Activated CD4-positive, alpha-beta T cell treated with anti-CD3 and anti-CD28 coated beads for 36 hours (primary cell): ENCODE data around the gene NCOA1. TPM values are rescaled to one million over a fixed set of nuclear protein-coding genes. Genes with fewer than 3 reads are reported as not detected.
"Not testable (repeated sequence)": the region's sequence is repeated elsewhere in the genome, so short reads cannot be mapped to it uniquely, and the experiment has no call there.

ENCODE experiments used
- ATAC-seq: fragments of 200-7000 bp; cut with Tn5 transposase; one replicate; pipeline ENCODE4 v1.10.0; 2021; ENCODE audit warnings: mild to moderate bottlenecking, moderate library complexity
- CTCF ChIA-PET: fragments of 350-600 bp; sonication (Branson Sonifier 250); formaldehyde crosslinking; loops from one replicate; lab custom pipeline; 2021; ENCODE audit warnings: antibody characterized with exemption; lab: Charles Lee
- POLR2A ChIA-PET: fragments of 350-600 bp; sonication (Branson Sonifier 250); formaldehyde crosslinking; loops from one replicate; lab custom pipeline; 2021; ENCODE audit warnings: antibody characterized with exemption, inconsistent platforms; lab: Charles Lee
- DNase-seq: peaks from one replicate; pipeline ENCODE4 v3.0.0-alpha.2; 2020
- H3K27ac Mint-ChIP-seq: one replicate; pipeline ENCODE4 v1.8.0; 2021; ENCODE audit warnings: mixed read lengths
- H3K27me3 Mint-ChIP-seq: one replicate; pipeline ENCODE4 v1.8.0; 2021; ENCODE audit warnings: mixed read lengths
- H3K36me3 Mint-ChIP-seq: one replicate; pipeline ENCODE4 v1.8.0; 2021; ENCODE audit warnings: low read depth, mixed read lengths
- H3K4me1 Mint-ChIP-seq: one replicate; pipeline ENCODE4 v1.8.0; 2021; ENCODE audit warnings: mixed read lengths
- H3K4me3 Mint-ChIP-seq: one replicate; pipeline ENCODE4 v1.8.0; 2021; ENCODE audit warnings: mild to moderate bottlenecking, moderate library complexity, mixed read lengths
- H3K9me3 Mint-ChIP-seq: one replicate; pipeline ENCODE4 v1.8.0; 2021; ENCODE audit warnings: low read depth, mixed read lengths
- intact Hi-C, 2 experiments: fragments of 100-400 bp; cut with DNase I in 1 of 2; cut with micrococcal nuclease in 1 of 2; formaldehyde crosslinking; loops; one replicate each; pipeline versions ENCODE4 v1.14.2 to v1.15.1; 2022 to 2024; cut with DNase I, micrococcal nuclease
- total RNA-seq, 2 experiments: library from RNA; stranded (reverse); gene quantifications; one replicate each; pipeline ENCODE4 v1.2.3, GENCODE V29; 2021

NCOA1 gene
- total RNA-seq, 2 experiments from 2014 or later: 20.6 to 29.3 TPM

- Mint-ChIP-seq H3K27me3 (no peaks in the 10 kb centered on the region), H3K4me1 (peaks cover 76% of the 10 kb centered on the region), H3K36me3 (peaks cover 24% of the 10 kb centered on the region), H3K27ac (peak overlapping the region; percentile 79), H3K9me3 (no peaks in the 10 kb centered on the region), H3K4me3 (peak overlapping the region; percentile 3)
- intact Hi-C loops: loop anchor here (1.0 to 5.0 kb wide), 11 partner anchors 10 to 465 kb away; partner anchors contain the start of genes CENPO (in 1 of the 2), DNAJC27 (in 1 of the 2), EFR3B (in 1 of the 2) and NCOA1 (in 1 of the 2)
- ATAC-seq: peak; percentile 76
- ChIA-PET POLR2A (interaction anchor here (0.6 to 0.7 kb wide), 4 partner anchors 9 to 125 kb away, joined by 3 read pairs; no protein-coding TSS in a partner anchor), CTCF (interaction anchor here (0.8 to 2.1 kb wide), 4 partner anchors 9 to 216 kb away, joined by 3 to 7 read pairs (median 4); partner anchors contain the start of genes CENPO and PTRHD1)
- no peak for DNase-seq
Observed at GRCh38 chr2:24577481-24577880, 86.4 kb downstream of the NCOA1 start.

GRCh38 chr2:24579053-24579803 is 88.2 kb downstream of the NCOA1 start:
- ChIA-PET CTCF (interaction anchor here (0.5 to 2.1 kb wide), 10 partner anchors 8 to 249 kb away, joined by 3 to 8 read pairs (median 4); no protein-coding TSS in a partner anchor), POLR2A (interaction anchor here (0.7 kb wide), 1 partner anchor 773 kb away, joined by 3 read pairs; no protein-coding TSS in a partner anchor)
- ATAC-seq (peak; percentile 77), DNase-seq (peak; percentile 34)
- H3K4me1 Mint-ChIP-seq: peaks cover 69% of the 10 kb centered on the region
- H3K36me3 Mint-ChIP-seq: peaks cover 30% of the 10 kb centered on the region
- intact Hi-C loops: loop anchor here (2.0 to 5.0 kb wide), 2 partner anchors 123 to 652 kb away; partner anchors contain the start of gene ATAD2B (in 1 of the 2)
- H3K4me3 Mint-ChIP-seq: peak overlapping the region; percentile 5
- H3K27ac Mint-ChIP-seq: peak overlapping the region; percentile 88
- no peaks in the 10 kb centered on the region for H3K9me3 Mint-ChIP-seq
- H3K27me3 Mint-ChIP-seq: no peaks in the 10 kb centered on the region

GRCh38 chr2:24580561-24580960 is 89.5 kb downstream of the NCOA1 start:
- H3K27me3 Mint-ChIP-seq: no peaks in the 10 kb centered on the region
- intact Hi-C loops: no loop called here

GRCh38 chr2:24581971-24582370 is 90.9 kb downstream of the NCOA1 start:
- ATAC-seq, H3K27ac Mint-ChIP-seq, H3K27me3 Mint-ChIP-seq, CTCF ChIA-PET, POLR2A ChIA-PET, DNase-seq, intact Hi-C loops, H3K9me3 Mint-ChIP-seq, H3K4me3 Mint-ChIP-seq: not testable (repeated sequence)
- peaks cover 66% of the 10 kb centered on the region for H3K4me1 Mint-ChIP-seq
- H3K36me3 Mint-ChIP-seq: peaks cover 34% of the 10 kb centered on the region

More at GRCh38 chr2:24580561-24580960, 89.5 kb downstream of the NCOA1 start:
- Mint-ChIP-seq H3K4me3 (no peak overlapping the region), H3K27ac (peak overlapping the region; percentile 88), H3K4me1 (peaks cover 68% of the 10 kb centered on the region), H3K9me3 (no peaks in the 10 kb centered on the region), H3K36me3 (peaks cover 31% of the 10 kb centered on the region)
- CTCF ChIA-PET: interaction anchor here (0.9 to 2.0 kb wide), 4 partner anchors 8 to 487 kb away, joined by 3 to 5 read pairs (median 3); no protein-coding TSS in a partner anchor
- ATAC-seq: no peak
- DNase-seq: no peak
- POLR2A ChIA-PET: no interaction called here

- peak; percentile 49 for DNase-seq
- peak; percentile 94 for ATAC-seq
- Mint-ChIP-seq H3K36me3 (peaks cover 37% of the 10 kb centered on the region), H3K4me1 (peaks cover 41% of the 10 kb centered on the region), H3K9me3 (no peaks in the 10 kb centered on the region), H3K27me3 (no peaks in the 10 kb centered on the region), H3K27ac (peak overlapping the region; percentile 8), H3K4me3 (peak overlapping the region; percentile 1)
- intact Hi-C loops: loop anchor here (1.0 kb wide), 2 partner anchors 9 to 10 kb away; no protein-coding TSS in a partner anchor
- CTCF ChIA-PET: interaction anchor here (0.7 to 1.5 kb wide), 4 partner anchors 7 to 51 kb away, joined by 3 to 4 read pairs (median 4); no protein-coding TSS in a partner anchor
- POLR2A ChIA-PET: interaction anchor here (1.3 kb wide), 1 partner anchor 10 kb away, joined by 3 read pairs; no protein-coding TSS in a partner anchor
Observed at GRCh38 chr2:24586955-24587354, 95.9 kb downstream of the NCOA1 start.

GRCh38 chr2:24588294-24588693 is 97.2 kb downstream of the NCOA1 start:
- ATAC-seq: no peak

GRCh38 chr2:24592441-24593100 is 101.5 kb downstream of the NCOA1 start:
- H3K4me3 Mint-ChIP-seq: no peak overlapping the region
- no peaks in the 10 kb centered on the region for H3K27me3 Mint-ChIP-seq
- H3K36me3 Mint-ChIP-seq: peaks cover 15% of the 10 kb centered on the region
- no peak overlapping the region for H3K27ac Mint-ChIP-seq
- ATAC-seq: no peak
- H3K4me1 Mint-ChIP-seq: peaks cover 14% of the 10 kb centered on the region
- no peaks in the 10 kb centered on the region for H3K9me3 Mint-ChIP-seq
- CTCF ChIA-PET: no interaction called here
- intact Hi-C loops: no loop called here
- POLR2A ChIA-PET: interaction anchor here (0.6 to 0.7 kb wide), 3 partner anchors 26 to 294 kb away, joined by 3 to 6 read pairs (median 5); no protein-coding TSS in a partner anchor
- no peak for DNase-seq

More at GRCh38 chr2:24588294-24588693, 97.2 kb downstream of the NCOA1 start:
- peaks cover 39% of the 10 kb centered on the region for H3K4me1 Mint-ChIP-seq
- no peaks in the 10 kb centered on the region for H3K9me3 Mint-ChIP-seq
- H3K27ac Mint-ChIP-seq: no peak overlapping the region
- H3K36me3 Mint-ChIP-seq: peaks cover 30% of the 10 kb centered on the region
- no peaks in the 10 kb centered on the region for H3K27me3 Mint-ChIP-seq
- DNase-seq: no peak
- POLR2A ChIA-PET: no interaction called here
- no peak overlapping the region for H3K4me3 Mint-ChIP-seq
- intact Hi-C loops: no loop called here
- CTCF ChIA-PET: interaction anchor here (1.3 to 1.6 kb wide), 2 partner anchors 9 to 10 kb away, joined by 4 to 5 read pairs; no protein-coding TSS in a partner anchor

GRCh38 chr2:24594283-24594682 is 103.2 kb downstream of the NCOA1 start:
- intact Hi-C loops: no loop called here
- Mint-ChIP-seq H3K36me3 (peaks cover 2% of the 10 kb centered on the region), H3K9me3 (no peaks in the 10 kb centered on the region), H3K27me3 (no peaks in the 10 kb centered on the region), H3K4me3 (no peak overlapping the region), H3K4me1 (peaks cover 7% of the 10 kb centered on the region), H3K27ac (no peak overlapping the region)
- DNase-seq (no peak), ATAC-seq (no peak)
- CTCF ChIA-PET: no interaction called here
- POLR2A ChIA-PET: no interaction called here

GRCh38 chr2:24597181-24597870 is 106.3 kb downstream of the NCOA1 start:
- Mint-ChIP-seq H3K27me3 (no peaks in the 10 kb centered on the region), H3K4me1 (peaks cover 2% of the 10 kb centered on the region), H3K27ac (no peak overlapping the region), H3K9me3 (no peaks in the 10 kb centered on the region), H3K36me3 (peaks cover 5% of the 10 kb centered on the region), H3K4me3 (no peak overlapping the region)
- ATAC-seq (no peak), DNase-seq (no peak)
- ChIA-PET CTCF (interaction anchor here (1.0 kb wide), 1 partner anchor 18 kb away, joined by 4 read pairs; no protein-coding TSS in a partner anchor), POLR2A (no interaction called here)
- intact Hi-C loops: no loop called here

GRCh38 chr2:24600140-24600539 is 109.1 kb downstream of the NCOA1 start:
- H3K4me3 Mint-ChIP-seq, H3K4me1 Mint-ChIP-seq, H3K27ac Mint-ChIP-seq, H3K27me3 Mint-ChIP-seq, ATAC-seq, intact Hi-C loops, POLR2A ChIA-PET, DNase-seq, H3K9me3 Mint-ChIP-seq: not testable (repeated sequence)
- CTCF ChIA-PET: interaction anchor here (1.3 kb wide), 1 partner anchor 12 kb away, joined by 3 read pairs; no protein-coding TSS in a partner anchor
- peaks cover 13% of the 10 kb centered on the region for H3K36me3 Mint-ChIP-seq
